ENCODE data around the gene CEP250.
A peak's percentile ranks its signal among the peaks of the same experiment; 100 is the strongest.
"Not testable (repeated sequence)": the region's sequence is repeated elsewhere in the genome, so short reads cannot be mapped to it uniquely, and the experiment has no call there.

The CEP250 gene

GRCh38 chr20:35454881-35455609, at the start of gene CEP250:
CEP250 (plus strand) TSS chr20:35455598; CDS start chr20:35462368, 6,770 bp downstream.
- peak; percentile 92 for DNase-seq (ENCODE audit: low read depth)

GRCh38 chr20:35405775-35406174, 49.6 kb upstream of the CEP250 start:
- DNase-seq (ENCODE audit: low read depth) = no peak

GRCh38 chr20:35408270-35408669, 47.1 kb upstream of the CEP250 start:
- DNase-seq (ENCODE audit: low read depth) = no peak

GRCh38 chr20:35409542-35409941, 45.9 kb upstream of the CEP250 start:
- DNase-seq (ENCODE audit: low read depth) = no peak

- no peak for DNase-seq (ENCODE audit: low read depth)
Measured at GRCh38 chr20:35410613-35411012, 44.8 kb upstream of the CEP250 start.

- no peak for DNase-seq (ENCODE audit: low read depth)
Measured at GRCh38 chr20:35421322-35421721, 34.1 kb upstream of the CEP250 start.

GRCh38 chr20:35431621-35432429, 23.6 kb upstream of the CEP250 start:
- DNase-seq (ENCODE audit: low read depth) = no peak

GRCh38 chr20:35432430-35432735, 23.0 kb upstream of the CEP250 start:
- no peak for DNase-seq (ENCODE audit: low read depth)

GRCh38 chr20:35433337-35433736, 22.1 kb upstream of the CEP250 start:
- no peak for DNase-seq (ENCODE audit: low read depth)

- no peak for DNase-seq (ENCODE audit: low read depth)
Measured at GRCh38 chr20:35434085-35435005, 21.1 kb upstream of the CEP250 start.

GRCh38 chr20:35436177-35436573, 19.2 kb upstream of the CEP250 start:
- no peak for DNase-seq (ENCODE audit: low read depth)

- DNase-seq (ENCODE audit: low read depth) = no peak
Measured at GRCh38 chr20:35437599-35437998, 17.8 kb upstream of the CEP250 start.

- DNase-seq (ENCODE audit: low read depth) = peak; percentile 68
Measured at GRCh38 chr20:35443003-35443402, 12.4 kb upstream of the CEP250 start.

GRCh38 chr20:35444226-35444625, 11.2 kb upstream of the CEP250 start:
- no peak for DNase-seq (ENCODE audit: low read depth)

- no peak for DNase-seq (ENCODE audit: low read depth)
Measured at GRCh38 chr20:35446356-35447078, 8.9 kb upstream of the CEP250 start.

GRCh38 chr20:35447082-35447789, 8.2 kb upstream of the CEP250 start:
- DNase-seq (ENCODE audit: low read depth) = peak; percentile 79

GRCh38 chr20:35448788-35449373, 6.5 kb upstream of the CEP250 start:
- no peak for DNase-seq (ENCODE audit: low read depth)

GRCh38 chr20:35449855-35450254, 5.5 kb upstream of the CEP250 start:
- DNase-seq (ENCODE audit: low read depth) = not testable (repeated sequence)

- no peak for DNase-seq (ENCODE audit: low read depth)
Measured at GRCh38 chr20:35451295-35451694, 4.1 kb upstream of the CEP250 start.

- DNase-seq (ENCODE audit: low read depth) = no peak
Measured at GRCh38 chr20:35453647-35454046, 1.8 kb upstream of the CEP250 start.

- DNase-seq (ENCODE audit: low read depth) = not testable (repeated sequence)
Measured at GRCh38 chr20:35456700-35457099, 1.3 kb downstream of the CEP250 start.
